RWPE1 (cell line): ENCODE results near the gene NOMO2.
"Not testable (repeated sequence)": the region's sequence is repeated elsewhere in the genome, so short reads cannot be mapped to it uniquely, and the experiment has no call there.

Experiments used
- CTCF ChIA-PET: fragments of 350-600 bp; sonication (Branson Sonifier 250); formaldehyde crosslinking; extraction: SDS; loops from one replicate; lab custom pipeline; 2021; lab: Yijun Ruan, JAX
- POLR2A ChIA-PET: fragments of 400-600 bp; formaldehyde crosslinking; extraction: SDS; loops from one replicate; lab custom pipeline; 2020; ENCODE audit warnings: antibody characterized with exemption; ENCODE audit not compliant: low non-redundant PET; lab: Yijun Ruan, JAX
- DNase-seq: peaks from one replicate; pipeline ENCODE4 v3.0.0; 2012; ENCODE audit warnings: low spot score
- H3K27ac ChIP-seq: fragments of 450-650 bp; 2 replicates; pipeline ENCODE4 v1.5.1; 2017

Gene NOMO2

DNA sequence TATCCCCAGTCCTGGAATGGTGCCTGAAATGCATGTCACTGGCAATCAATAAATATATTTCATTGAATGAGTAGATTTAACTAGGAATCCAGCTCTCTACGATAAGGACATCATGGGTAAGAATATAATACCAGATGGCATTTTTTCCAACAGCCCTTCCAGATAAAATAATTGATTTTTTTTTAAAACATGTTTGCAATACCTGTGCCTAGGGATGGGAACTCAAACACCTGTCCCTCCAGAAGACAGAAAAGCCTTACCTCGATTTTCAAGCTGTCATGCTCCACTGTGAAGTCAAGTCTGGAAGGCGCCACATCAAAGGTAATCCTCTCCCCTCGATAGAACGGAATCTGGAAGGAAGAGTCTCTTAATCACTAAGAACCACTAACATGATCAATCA lies 20.0 kb downstream of the NOMO2 start:
- H3K27ac ChIP-seq, POLR2A ChIA-PET, CTCF ChIA-PET, DNase-seq: not testable (repeated sequence)

DNA sequence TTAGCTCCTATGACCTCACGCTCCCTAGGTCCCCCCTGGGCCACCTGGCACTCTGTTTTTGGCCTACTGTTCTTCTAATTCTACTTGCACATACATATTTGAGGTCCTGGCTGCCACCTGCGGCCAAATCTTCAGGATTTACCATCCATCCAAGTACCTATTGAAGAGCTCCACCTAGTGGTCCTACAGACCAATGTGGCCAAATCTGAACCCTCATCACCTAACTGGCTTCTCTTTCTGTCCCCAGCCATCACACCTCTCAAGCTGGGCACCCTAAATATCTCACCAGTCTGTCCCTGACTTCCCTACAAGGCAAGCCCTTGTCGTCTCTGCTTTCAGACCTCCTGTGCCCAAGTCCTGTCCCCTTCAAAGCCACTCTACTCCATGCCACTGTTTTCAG lies 24.9 kb downstream of the NOMO2 start:
- DNase-seq, CTCF ChIA-PET, POLR2A ChIA-PET, H3K27ac ChIP-seq: not testable (repeated sequence)

DNA sequence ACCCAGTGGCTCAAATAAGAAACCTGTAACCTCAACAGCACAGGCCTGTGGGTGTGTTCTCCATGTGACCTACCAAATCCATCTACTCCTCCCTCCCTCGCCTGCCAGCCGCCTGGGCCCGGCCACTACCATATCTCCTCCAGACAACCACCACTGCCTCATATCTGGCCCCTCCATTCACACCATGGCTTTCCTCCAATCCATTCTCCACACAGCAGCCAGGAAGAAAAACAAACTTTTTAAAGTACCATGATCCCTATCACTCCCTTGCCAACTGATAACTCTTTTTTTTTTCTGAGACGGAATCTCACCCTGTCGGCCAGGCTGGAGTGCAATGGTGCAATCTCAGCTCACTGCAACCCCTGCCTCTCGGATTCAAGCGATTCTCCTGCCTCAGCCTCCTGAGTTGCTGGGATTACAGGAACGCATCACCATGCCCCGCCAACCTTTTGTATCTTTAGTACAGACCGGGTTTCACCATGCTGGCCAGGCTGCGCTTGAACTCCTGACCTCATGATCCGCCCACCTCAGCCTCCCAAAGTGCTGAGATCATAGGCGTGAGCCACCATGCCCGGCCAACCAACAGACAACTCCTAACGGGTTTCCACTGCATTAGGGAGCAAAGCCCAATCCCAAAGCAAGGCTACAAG lies 26.3 kb downstream of the NOMO2 start:
- DNase-seq, POLR2A ChIA-PET, H3K27ac ChIP-seq, CTCF ChIA-PET: not testable (repeated sequence)

DNA sequence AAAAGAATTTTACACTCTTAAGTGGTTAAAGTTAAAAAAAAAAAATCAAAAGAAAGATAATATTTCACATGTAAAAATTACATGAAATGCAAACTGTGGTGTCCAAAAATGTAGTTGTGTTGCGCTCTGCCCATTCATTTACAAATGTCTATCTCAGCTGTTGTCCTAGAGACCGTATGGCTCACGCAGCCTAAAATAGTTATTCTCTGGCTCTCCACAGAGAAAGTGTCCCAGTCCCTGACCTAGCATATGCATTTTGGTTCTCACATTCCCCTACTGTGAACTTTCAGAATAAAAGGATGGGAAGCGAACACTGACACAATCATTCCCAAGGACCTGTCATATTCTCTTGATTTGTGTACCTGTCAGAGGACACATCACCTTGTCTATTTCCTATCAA lies 27.6 kb downstream of the NOMO2 start:
- CTCF ChIA-PET, POLR2A ChIA-PET, DNase-seq, H3K27ac ChIP-seq: not testable (repeated sequence)

DNA sequence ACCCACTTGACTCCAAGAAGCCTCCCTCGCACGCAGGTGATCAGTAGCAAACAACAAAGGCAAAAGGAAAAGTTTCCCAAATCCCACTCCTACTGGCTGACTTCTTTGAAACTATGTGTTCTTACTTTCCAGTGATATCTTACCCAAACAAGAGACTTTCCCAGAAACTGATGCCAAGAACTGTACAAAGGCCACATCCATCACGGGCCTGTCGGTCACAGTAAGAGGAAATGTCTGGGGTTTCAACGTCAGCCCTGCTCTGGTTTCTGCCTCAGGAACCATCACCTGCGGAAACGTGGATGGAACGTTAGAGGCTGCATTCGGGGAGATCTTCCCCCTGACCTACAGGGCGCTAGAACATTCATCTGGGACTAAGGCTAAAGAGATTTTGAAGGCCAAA lies 30.6 kb downstream of the NOMO2 start:
- H3K27ac ChIP-seq, CTCF ChIA-PET, DNase-seq, POLR2A ChIA-PET: not testable (repeated sequence)

DNA sequence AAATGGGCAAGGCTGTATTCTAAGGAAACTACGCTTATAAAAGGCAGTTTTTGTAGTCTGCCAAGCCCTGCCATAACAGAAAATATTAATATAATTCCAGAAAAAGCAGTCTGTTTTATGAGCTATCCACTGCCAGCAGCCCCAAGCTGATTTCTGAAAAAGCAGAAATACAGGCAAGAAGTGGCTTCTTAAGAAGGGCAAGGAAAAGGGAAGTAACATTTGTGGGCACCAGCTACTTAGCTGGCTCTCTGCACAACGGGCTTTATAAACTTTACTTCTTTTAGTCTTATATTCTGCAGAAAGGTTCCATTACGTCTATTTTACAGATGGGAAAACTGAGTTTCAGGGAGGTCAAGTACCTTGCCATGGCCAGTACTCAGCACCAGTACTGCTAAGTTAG lies 31.6 kb downstream of the NOMO2 start:
- POLR2A ChIA-PET, CTCF ChIA-PET, DNase-seq, H3K27ac ChIP-seq: not testable (repeated sequence)

DNA sequence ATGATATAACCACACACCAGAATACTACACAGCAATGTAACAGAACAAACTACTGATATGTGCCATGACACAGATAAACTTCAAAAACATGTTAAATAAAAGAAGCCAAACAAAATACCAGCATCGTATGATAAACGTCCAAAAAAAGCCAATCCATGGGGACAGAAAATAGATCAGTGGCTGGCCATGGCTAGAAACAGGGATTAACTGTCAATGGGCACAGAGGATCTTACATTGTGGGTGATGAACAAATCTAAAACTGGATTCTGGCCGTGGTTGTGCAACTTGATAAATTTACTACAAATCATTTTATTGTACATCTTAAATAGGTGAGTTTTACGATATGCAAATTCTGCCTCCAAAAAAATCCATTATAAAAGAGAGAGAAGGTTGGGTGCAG lies 35.4 kb downstream of the NOMO2 start:
- H3K27ac ChIP-seq, CTCF ChIA-PET, POLR2A ChIA-PET, DNase-seq: not testable (repeated sequence)

DNA sequence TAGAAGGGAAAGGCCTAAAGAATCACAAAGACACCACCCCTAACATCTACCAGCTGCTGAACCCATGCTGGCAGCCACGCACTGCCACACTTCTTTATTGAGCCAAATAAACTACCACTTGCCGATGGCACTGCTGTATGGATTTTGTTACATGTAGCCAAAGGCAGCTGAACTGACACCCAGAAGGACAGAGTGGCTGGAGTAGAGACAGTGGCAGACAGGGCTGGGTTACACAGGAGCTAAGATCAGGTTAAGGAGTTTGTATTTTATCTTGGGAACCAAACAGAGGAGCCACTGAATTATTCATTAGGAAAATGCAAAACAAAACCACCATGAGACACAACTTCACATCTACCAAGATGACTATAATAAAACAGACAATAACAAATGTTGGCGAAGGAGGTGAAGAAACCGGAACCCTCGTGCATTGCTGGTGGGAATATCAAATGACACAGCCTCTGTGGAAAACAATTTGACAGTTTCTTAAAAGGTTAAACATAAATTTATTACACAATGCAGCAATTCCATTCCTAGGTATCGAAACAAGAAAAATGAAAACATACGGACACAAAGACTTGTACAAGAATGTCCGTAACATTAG lies 35.9 kb downstream of the NOMO2 start:
- H3K27ac ChIP-seq, CTCF ChIA-PET, DNase-seq, POLR2A ChIA-PET: not testable (repeated sequence)

DNA sequence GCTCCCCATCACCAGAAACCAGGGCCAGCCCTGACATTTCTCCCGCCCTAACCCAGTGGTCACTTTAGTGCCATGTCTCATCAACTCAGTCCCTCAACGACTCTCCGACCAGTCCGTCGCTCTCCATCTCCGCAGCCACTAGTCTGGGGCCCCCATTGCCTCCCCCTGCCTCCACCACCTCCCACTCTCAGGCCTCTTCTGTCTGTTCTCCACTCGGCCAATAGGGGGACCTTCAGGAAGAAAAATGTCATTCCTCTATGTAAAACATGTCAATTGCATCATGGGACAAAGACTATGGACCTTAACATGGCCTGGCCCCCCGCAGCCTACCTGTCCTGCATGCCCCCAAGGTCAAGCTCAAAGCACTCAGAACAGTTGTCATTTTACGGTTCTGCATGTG lies 39.3 kb downstream of the NOMO2 start:
- POLR2A ChIA-PET, DNase-seq, CTCF ChIA-PET, H3K27ac ChIP-seq: not testable (repeated sequence)

DNA sequence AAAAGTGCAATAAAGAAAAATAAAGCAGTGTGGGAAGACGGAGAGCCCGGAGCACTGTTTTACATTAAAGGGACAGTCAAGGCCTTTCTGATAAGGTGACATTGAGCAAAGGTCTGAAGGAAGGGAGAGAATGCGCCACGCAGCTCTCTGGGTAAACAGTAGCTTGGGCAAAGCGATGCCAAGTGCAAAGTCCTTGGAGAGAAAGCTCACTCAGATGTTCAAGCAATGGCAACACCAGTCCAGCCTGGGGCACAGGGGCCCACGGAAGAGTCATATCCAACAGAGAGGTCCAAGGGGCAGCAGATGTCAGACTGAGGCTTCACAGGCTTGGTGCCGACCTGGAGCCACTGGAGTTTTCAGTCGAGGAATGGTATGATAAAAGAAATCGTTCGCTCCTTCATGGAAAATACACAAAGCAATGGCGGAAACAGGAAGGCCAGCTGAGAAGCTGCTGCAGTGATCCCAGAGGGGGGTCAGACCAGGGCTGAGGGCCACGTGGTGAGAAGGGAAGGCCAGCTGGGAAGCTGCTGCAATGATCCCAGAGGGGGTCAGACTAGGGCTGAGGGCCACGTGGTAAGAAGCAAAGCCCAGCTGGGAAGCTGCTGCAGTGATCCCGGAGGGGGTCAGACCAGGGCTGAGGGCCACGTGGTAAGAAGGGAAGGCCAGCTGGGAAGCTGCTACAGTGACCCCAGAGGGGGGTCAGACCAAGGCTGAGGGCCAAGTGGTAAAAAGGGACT lies 40.3 kb downstream of the NOMO2 start:
- POLR2A ChIA-PET, DNase-seq, H3K27ac ChIP-seq, CTCF ChIA-PET: not testable (repeated sequence)

DNA sequence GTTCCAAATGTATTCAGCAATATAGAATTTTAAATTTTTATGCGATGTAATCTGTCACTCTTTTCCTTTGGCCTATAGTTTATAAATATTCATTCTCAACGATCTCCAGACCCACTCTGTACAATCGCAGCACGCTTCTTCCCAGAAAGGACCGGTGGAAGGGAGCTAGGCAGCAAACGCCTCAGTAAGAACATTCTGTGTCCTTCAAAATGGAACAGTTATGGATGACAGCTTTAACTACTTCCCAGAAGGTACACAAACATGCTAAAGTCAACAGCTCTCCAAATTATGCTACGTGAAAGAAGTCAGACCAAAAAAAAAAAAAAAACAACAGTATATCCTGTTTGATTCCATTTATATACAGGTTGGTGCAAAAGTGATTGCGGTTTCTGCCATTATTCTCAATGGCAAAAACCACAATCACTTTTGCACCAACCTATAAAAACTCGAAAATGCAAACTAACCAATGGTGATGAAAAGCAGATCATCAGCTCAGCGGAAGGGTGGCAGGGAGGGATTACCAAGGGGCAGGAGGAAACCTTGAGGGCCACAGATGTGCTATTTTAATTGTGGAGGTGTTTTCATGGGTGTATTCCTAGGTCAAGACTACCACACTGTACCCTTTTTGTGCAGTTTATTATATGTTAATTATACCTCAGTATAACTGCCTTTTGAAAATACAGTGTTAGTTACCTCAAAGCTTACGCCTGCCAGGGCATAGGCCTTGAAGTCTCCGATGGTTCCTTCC lies 43.2 kb downstream of the NOMO2 start:
- DNase-seq, CTCF ChIA-PET, H3K27ac ChIP-seq, POLR2A ChIA-PET: not testable (repeated sequence)

DNA sequence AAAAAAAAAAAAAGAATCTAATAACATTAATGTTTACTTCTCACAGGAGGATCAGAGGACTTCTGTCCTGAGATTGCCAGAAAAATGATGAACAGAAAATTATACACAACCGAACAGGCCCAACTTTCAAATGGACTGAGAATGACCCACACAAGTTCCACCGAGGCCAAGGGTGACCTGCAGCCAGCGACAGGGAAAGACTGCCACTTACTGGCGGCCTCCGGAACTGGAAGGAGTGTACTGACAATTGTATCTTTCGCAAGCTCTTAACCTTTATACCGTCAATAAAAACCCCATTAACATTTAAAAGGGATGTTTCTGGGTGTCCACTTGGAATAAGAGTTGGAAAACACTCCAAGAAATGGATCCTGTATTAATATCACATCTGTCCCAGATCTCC lies 63.5 kb downstream of the NOMO2 start:
- CTCF ChIA-PET, H3K27ac ChIP-seq, POLR2A ChIA-PET, DNase-seq: not testable (repeated sequence)

DNA sequence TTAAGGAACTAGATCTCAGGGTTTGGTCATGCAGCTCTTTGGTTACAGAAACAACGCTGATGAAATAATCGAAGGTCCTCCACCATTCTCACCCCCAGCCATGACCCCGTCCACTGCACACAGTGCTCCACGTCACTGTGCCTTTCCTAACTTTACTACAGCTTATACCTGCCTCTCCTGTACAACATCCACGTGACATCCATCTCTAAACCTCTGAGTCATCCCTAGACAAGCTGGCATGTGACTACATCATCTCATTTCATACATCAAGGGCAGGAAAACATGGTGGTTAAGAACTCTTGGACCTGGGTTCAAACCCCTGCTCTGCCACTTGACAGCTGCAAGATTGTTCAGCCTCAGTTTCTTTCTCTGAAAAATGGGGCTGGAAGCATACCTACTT lies 64.9 kb downstream of the NOMO2 start:
- DNase-seq, CTCF ChIA-PET, H3K27ac ChIP-seq, POLR2A ChIA-PET: not testable (repeated sequence)

DNA sequence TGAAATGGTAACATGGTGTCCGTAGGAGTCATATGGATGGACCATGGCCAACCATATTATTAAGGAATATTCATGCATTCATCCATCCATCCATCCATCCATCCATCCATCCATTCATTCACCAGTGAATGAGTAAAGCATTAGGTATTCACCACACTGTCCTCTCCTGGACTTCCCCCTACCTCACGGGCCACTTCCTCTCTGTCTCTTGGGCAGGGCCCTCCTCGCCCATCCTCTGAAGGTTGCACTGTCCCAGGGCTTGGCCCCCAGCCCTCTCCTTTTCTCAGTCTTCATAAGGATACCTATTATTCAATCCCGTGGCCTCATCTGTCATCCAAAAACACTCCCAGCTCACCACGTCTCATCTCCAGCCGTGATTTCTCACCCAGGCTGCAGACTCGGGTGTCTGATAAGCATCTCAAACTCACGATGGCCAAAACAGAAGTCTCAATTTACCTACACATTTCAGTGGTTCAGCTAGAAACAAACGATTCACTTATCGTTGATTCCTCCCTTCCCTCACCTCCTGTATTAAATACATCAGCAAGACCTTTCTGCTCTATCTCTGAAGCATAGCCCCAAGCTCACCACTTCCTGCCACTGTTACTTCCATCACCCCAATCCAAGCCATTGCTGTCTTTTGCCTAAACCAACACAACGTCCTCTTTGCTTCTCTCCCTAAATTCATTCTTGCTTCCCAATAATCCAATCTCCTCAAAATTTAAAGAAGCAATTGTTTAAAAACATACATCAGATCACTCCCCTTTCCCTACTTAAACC lies 69.6 kb downstream of the NOMO2 start:
- POLR2A ChIA-PET, H3K27ac ChIP-seq, DNase-seq, CTCF ChIA-PET: not testable (repeated sequence)

DNA sequence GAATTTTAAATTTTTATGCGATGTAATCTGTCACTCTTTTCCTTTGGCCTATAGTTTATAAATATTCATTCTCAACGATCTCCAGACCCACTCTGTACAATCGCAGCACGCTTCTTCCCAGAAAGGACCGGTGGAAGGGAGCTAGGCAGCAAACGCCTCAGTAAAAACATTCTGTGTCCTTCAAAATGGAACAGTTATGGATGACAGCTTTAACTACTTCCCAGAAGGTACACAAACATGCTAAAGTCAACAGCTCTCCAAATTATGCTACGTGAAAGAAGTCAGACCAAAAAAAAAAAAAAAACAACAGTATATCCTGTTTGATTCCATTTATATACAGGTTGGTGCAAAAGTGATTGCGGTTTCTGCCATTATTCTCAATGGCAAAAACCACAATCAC lies 125.9 kb downstream of the NOMO2 start:
- POLR2A ChIA-PET, H3K27ac ChIP-seq, CTCF ChIA-PET, DNase-seq: not testable (repeated sequence)

DNA sequence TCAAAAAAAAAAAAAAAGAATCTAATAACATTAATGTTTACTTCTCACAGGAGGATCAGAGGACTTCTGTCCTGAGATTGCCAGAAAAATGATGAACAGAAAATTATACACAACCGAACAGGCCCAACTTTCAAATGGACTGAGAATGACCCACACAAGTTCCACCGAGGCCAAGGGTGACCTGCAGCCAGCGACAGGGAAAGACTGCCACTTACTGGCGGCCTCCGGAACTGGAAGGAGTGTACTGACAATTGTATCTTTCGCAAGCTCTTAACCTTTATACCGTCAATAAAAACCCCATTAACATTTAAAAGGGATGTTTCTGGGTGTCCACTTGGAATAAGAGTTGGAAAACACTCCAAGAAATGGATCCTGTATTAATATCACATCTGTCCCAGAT lies 146.1 kb downstream of the NOMO2 start:
- CTCF ChIA-PET, DNase-seq, POLR2A ChIA-PET, H3K27ac ChIP-seq: not testable (repeated sequence)
